GM18858 (cell line): ENCODE data around the gene SORBS1.
A peak's percentile ranks its signal among the peaks of the same experiment; 100 is the strongest.

ENCODE experiments used
- ATAC-seq: cut with Tn5 transposase; IDR thresholded peaks from one replicate; pipeline ENCODE4 v1.9.1; 2021; ENCODE audit not compliant: unreplicated experiment

SORBS1 gene

DNA sequence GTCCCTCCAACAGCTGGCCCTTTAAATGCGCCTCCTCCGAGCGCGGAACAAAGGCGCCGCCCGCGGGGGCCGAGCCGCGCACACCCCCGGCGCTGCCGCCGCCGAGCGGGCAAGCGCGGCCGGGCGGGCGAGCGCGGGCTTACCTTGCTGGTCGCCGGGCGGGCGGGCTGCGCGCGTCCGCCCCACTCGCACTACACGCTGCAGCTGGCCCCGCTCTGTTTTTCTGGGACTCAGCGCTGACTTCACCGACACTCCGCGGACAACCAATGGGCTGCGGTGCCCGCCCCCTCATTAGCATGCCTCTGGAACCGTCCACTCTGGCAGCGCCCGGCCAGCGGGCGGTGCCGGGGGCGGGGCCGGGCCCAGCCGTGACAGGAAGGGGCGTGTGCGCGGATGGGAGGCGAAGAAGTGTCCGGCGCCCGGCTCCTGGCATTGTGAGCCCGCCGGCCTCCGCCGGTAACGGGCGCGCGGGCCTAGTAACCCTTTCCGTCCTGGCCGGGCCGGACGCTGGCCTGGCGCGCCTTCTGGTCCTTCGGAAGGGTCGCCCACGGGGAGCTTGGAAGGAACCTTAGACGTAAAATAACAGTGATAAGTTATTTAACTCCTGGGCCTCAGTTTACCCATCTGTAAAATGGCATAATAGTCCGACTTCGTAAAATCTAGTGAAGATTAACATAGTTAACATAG lies at the start of gene SORBS1:
Gene SORBS1, minus strand, starts transcription at position 195 of the 687 bp plus-strand sequence. CDS start 120,236 bp downstream, outside the sequence.
- peak; percentile 97 for ATAC-seq

DNA sequence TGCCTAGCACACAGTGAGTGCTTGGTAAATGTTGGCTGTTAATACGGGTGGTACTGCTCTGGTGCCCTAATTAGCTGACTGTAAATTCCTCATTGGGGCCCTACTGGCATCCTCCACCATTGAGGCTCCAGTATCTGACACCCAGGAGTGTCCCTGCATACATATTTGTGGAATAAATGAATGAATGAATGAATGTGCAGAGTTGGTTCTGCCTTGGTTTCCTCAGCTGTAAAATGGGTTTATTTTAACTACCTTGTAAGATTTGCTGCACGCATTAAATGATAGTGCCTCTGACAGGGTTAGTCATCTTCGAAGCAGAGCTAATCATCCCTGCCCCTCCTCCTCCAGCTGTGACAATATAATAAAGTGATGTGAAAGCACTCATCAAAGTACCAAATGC lies 49.6 kb upstream of the SORBS1 start:
- no peak for ATAC-seq

DNA sequence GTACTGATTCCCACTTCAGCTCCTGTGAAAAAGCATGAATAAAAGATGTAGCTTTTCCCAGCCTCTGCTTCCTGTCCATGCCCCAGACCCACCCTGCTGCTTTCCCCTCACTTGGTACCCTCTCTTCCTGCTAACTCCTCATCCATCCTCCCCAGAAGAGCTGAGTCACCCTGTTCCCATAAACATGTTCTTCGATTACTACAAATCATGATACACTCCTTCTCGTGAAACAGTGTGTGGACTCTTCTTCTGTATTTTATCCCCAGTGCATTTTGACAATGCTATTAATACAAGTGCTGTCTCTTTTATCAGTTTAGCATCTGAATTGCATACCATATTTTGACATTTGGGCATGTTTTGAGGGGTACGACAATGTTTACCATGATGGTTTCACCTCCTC lies 45.8 kb upstream of the SORBS1 start:
- no peak for ATAC-seq

DNA sequence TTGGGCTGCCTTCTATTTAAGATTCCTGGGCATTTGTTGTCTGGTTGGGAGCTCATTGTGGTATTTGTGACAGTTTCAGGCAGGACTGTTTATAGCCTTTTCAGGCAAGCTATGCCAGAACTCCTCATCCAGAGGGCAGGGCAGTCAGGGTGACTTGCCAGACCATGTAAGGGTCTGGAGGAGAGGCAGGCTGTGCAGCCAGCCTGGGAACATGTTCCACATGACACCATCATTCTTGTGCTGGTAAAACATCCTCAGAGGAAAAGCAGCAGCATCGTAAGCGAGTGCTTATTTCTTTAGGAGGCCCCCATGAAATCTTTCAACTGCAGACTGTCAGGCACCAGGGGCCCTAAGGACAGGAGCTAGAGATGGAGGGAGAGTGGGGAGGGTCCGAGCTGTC lies 44.0 kb upstream of the SORBS1 start:
- ATAC-seq, result no peak

DNA sequence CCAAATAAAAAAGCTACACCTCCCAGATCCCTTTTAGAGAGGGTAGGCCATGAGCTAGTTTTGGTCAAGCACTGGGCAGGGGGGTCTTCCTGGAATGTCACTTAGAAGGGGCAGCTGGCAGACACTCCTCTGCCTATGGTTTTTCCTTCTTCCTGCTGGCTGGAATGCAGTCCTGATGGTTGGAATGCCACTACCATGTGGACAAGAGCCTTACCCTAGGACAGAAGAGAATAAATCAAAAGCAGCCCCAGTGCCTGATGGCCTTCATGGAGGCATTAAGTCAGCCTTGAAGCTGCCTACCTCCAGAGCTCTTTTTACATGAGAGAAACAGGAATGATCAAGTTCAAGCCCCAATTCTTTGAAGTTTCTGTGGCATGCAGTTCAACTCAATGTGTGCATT lies 43.5 kb upstream of the SORBS1 start:
- no peak for ATAC-seq

DNA sequence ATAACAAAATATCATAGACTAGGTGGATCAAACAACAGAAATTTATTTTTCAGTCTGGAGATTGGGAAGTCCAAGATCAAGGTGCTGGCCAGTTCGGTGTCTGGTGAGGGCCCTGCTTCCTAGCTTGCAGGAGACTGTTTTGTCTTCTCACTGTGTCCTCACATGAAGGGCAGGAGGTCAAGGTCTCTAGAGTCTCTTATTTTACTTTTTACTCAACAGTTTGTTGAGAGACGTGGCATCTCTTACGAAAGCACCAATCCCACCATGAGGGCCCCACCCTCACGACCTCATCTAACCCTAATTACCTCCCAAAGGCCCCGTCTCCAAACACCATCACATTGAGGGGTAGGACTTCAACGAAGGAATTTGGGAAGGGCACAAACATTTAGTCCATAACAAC lies 41.2 kb upstream of the SORBS1 start:
- no peak for ATAC-seq

DNA sequence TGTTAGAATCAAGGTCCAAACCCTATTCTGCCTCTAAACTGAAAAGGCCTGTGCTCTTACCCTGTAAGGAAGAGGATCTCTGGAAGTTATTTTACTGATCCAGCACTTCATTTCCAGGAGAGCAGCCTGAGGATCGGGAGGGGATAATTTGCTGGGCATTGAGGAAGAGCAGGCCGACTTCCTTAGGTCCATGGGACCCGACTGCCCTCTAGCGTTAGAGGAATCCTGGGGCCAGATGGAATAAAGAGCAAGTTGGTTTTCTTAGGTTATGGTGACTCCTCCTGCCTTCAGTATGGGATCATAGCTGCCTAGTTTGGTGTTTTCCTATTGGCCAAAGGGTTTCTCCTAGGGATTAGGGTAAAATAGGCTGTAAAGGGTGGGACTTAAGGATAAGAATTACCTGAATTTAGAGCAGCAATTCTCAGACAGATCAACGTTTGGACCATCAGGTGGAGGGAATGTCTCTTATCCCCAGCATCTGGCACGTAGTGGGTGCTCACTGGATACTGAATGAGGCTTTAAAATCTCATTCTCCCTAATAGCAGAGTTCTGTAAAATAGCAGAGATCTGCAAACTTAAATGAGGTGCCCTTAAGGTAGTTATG lies 40.0 kb upstream of the SORBS1 start:
- no peak for ATAC-seq

DNA sequence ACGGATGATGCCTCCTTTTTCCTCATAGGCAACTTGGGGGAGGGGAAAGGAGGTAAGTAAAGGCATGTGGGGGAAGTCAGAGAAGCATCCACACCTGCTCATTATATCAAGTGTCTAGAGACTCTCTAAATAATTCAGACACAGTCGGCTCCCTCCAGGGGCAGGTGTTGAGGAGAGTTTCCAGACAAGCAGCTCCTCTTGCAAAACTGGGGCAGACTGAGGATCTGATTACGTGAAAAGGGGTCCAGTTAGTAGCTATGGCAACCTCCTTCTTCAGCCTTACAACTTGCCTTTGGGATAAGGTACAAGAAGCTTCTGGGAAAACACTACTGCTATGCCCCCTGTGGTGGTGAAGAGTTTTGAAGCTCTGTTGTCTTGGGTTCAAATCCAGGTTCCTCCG lies 39.0 kb upstream of the SORBS1 start:
- no peak for ATAC-seq

DNA sequence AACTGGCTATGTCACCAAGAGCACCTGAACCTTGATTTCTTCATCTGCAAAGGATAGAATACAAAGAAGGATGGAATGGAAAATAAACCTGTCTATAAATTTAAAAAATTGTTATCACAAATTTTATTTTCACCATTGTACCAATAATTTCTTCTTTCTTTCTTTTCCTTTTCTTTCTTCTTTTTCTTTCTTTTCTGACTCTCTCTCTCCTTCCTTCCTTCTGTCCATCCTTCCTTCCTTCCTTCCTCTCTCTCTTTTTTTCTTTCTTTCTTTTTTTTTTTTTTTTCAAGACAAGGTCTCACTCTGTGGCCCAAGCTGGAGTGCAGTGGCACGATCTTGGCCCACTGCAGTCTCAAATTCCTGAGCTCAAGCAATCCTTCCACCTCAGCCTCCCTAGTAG lies 36.6 kb upstream of the SORBS1 start:
- no peak for ATAC-seq

DNA sequence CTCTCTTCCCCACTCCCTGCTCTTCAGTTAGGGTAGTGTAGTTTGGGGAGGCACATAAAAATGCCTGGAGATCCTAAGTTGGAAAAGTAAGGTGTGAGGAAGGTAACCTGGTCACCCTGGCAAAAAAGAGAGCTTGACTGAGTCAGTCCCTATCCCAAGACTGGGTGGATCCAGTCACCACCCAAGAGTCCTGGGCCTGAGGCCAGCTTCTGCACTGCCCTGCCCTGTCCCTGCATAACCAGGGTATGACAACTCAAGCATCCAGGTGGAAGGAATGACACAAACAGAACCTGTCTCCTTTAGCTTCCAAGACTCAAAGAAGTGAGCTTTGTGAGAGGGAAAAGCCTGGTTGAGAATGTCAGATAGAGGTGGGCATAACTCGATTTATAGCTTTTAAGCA lies 26.9 kb upstream of the SORBS1 start:
- no peak for ATAC-seq

DNA sequence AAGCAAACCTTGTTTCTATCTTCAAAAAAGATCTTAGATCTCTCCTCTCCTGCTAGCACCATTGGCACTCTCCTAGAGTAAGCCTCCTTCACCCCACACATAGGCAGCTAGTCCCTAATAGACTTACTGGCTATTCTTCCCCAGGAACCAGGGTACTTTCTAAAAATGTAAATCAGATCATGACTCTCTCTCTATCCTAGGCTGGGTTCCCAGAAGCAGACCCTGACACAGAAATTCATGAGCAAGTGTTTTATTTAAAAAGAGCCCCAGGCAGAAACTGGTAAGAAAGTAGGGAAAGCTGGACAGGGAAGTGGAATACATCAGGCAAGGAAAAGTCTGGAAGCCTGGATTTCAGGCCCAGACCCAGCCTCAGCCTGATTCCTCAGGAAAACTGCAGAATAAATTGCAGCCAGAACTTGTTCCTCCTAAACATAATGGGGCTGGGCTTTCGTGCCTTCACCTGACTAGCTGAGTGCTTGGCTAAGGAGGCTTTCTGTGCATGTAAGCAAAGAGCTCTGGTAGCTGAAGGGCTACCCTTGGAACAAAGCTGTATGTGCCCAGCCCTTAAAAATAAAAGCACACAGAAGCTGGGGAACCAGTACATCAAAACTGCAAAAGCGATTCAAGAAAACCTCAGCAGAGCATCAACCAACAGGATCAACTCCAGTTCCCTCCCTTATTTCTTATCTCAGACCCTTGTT lies 18.8 kb upstream of the SORBS1 start:
- ATAC-seq, result no peak

DNA sequence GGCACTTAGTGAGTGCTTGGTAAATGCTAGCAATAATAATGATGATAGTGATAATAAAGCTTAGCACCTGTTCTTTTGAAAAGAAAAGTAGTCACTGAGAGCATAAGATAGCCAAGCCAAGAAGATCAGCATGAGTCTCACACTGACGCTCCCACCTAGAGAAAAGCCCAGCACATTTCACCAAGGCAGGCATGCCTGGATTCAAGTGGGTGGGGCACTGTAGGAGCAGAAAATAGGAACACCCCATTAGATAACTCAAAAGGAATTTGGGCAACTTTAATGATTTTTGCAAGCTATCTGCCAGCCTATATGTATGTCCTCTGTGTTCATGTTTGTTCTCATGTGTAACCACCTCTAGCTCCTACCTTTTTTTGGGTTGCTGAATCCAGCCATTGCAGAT lies 18.1 kb upstream of the SORBS1 start:
- ATAC-seq, result no peak

DNA sequence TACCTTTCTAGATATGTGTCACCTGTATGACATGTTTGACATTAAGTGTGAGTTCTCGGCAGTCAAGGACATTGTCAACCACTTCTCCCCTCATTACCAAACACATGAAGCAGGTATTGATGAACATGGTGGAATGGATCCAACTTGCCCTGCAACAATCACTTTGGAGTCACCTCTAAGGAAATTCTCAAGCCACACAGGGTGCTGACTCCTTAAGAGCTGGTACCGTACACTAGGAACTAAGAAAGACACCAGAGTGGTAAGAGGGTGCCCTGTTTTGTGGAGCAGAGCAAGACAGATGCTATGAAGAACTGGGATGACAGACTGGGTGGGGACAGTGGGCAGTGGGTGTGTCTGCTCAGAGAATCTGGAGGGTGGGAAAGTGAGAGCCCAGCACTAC lies 17.4 kb upstream of the SORBS1 start:
- no peak for ATAC-seq

DNA sequence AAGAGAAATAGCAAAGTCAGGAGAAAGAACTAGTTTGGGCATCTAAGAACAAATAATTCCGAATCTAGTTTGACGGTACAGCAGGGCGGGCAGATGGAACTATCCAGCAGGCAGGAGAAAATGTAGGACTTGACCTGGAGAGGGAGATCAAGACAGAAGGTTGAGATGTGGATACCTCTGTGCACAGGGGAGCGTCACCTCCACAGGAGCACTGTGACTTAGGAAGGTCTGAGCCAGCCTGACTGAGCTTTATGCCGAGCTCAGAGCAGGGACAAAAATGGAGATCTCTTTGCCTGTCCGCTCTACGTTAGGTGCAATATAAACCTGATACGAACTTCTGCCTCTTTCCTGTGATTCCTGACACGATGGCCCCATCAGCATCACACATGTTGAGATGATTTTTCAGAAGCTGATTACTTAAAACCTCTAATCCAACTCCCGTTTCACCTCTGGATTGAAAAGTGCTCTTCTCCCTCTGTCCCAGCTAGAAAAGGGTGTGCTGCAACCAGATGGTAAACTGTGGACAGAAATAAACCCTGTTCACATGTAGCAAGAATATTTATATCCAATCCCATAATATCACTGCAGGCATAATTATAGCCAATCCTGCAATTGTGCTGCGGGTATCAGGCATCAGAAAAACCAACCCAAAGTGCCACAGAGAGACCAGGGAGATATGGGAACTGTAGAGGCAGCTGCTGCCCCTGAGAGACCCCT lies 13.6 kb upstream of the SORBS1 start:
- no peak for ATAC-seq

DNA sequence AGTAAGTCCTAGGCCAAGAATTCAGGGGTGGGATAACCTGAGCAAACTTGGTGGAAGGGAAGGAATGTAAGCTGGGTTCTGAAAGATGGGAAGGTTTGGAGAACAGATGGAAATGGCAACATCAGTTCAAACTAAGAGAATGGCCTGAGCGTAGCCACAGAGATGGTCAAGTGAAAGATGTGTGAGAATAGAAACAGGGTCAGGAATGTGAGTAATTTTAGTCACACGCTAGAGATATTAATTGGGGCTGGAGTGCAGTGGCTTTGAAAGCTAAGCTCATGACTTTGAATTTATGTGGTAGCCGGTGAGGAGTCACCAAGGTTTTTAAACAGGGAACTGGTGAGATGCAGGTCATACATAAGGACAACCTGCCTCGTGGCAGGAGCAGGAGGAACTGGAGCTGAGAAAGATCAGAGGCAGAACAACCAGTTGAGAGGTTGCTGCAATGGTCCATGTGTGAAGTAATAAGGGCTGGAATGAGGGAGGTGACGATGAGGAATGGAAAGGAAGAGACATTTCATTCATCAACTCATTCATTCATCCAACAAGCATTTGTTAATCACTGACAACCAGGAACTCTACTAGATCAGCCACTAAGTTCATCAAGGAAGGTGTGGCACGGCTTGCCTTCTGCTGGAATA lies 12.9 kb upstream of the SORBS1 start:
- ATAC-seq, result no peak

DNA sequence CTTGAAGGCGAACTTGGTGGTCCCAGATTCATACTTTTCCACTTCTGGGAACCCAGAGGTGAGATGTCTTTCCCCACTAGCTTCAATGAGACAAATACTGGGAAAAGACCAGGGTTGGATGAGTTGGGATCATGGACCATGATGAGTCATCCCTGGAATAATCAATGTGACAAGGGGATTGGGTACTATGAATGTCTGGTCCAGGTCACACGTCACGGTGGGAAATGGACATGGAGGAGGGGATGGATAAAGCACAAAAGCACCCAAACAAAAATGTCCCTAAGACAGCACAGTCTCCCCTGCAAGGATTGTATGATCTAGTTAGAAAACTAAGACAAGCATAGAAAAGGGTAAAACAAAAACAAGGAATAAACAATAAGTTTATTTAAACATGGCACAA lies 12.4 kb upstream of the SORBS1 start:
- ATAC-seq, result no peak

DNA sequence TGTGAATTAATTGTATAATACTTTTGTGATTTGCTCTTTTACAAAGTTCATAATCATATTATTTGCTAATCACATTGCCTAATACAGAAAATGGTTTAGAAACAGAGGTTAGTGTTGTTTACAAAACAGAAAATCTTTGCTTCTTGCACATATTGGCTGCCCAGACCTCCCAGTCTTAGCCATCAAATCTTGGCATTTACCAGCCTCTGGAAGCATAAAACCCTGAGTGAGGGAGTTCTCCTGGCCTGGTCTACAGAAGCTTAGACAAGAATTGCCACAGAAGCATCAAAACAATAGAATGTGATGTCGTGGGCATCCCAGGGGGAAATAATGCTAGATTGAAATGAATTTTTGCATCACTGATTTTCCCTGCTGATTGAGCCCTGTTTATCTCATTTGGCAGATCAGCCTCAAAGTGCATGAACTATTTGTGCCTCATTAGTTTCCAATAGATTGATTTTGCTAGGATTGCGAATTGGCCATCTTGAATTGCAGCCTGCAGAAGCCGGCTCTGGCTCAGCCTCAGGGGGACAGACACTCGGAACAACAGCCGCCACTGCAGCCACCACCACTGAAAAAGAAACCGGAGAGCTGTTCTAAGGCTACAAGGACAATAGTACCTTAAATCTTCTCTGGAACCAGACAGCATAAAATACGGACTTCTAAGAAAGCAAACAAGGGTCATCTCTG lies 11.1 kb upstream of the SORBS1 start:
- no peak for ATAC-seq

DNA sequence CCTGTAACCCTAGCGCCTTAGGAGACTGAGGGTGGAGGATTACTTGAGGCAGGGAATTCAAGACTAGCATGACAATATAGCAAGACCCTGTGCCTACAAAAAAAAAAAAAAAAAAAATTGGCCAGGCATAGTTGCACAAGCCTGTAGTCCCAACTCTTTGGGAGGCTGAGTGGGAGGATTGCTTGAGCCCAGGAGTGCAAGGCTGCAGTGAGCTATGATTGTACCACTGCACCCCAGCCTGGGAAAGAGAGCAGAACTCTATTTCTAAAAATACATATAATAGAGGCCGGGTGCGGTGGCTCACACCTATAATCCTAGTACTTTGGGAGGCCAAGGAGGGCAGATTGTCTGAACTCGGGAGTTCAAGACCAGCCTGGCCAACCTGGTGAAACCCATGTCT lies 10.2 kb upstream of the SORBS1 start:
- ATAC-seq, result no peak

DNA sequence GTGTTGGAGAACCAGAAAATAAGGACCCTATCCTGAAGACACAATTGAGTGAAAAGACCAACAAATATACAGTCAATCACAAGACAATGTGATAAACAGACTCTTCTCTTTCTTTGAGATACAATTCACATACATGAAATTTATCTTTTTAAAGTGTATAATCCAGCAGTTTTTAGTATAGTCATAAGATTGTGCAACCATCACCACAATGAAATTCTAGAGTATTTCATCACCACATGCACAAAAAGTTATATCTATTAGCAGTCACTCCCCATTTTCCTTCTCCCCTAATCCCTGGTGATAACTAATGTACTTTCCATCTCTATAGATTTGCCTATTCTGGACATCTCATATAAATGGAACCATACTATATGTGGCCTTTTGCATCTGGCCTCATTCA lies 8.2 kb upstream of the SORBS1 start:
- no peak for ATAC-seq

DNA sequence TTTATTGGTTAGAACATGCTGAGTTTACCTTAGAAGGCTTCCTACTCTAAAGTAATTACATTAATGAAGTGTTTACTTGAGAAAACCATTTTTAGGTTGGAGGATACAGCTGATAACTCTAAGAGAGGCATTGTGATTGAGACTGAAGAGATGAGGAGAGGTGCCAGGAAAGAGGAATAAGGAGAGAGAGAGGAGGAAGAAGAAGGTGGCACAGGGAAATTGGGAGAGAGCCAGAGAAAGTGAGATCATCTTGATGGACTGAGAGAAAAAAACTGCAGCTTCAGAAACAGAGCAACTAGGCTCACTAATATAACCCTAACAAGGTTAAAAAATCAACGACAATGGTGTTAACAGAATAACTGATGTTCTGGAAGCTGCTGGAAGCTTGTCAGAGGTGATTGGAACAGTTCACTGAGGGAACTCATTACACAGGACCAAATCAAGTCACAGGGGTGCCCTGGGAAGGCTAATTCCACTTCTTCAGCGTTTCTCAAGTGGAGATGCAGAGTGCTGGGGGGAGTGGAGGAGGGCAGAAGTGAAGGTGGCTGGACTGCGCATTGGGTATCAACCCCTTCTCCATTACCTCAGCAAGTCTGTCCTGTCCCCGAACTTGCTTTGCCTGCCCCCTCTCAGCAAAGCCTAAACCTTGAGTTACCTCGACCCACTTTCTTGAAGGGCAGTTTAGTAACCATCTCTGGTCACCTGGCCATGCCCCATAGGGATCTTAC lies 6.9 kb upstream of the SORBS1 start:
- ATAC-seq, result no peak
